Fibroblast of pulmonary artery (primary cell): ENCODE results near the gene NDUFS7.

Source experiments
- DNase-seq: peaks from one replicate; pipeline ENCODE4 v3.0.0-alpha.2; 2010; ENCODE audit warnings: low read depth
- H3K4me3 ChIP-seq: replicated peaks from 2 replicates; pipeline ENCODE4 v1.5.1; 2011; ENCODE audit warnings: low read depth, mild to moderate bottlenecking, control low read depth, low read length, moderate library complexity
- TF ChIP-seq, protein P1 (sequence below): IDR thresholded peaks from 2 replicates; pipeline ENCODE4 v1.5.1; 2011; ENCODE audit warnings: mild to moderate bottlenecking, control low read depth, low read length, inconsistent platforms; ENCODE audit errors: missing control alignments

Gene NDUFS7

DNA sequence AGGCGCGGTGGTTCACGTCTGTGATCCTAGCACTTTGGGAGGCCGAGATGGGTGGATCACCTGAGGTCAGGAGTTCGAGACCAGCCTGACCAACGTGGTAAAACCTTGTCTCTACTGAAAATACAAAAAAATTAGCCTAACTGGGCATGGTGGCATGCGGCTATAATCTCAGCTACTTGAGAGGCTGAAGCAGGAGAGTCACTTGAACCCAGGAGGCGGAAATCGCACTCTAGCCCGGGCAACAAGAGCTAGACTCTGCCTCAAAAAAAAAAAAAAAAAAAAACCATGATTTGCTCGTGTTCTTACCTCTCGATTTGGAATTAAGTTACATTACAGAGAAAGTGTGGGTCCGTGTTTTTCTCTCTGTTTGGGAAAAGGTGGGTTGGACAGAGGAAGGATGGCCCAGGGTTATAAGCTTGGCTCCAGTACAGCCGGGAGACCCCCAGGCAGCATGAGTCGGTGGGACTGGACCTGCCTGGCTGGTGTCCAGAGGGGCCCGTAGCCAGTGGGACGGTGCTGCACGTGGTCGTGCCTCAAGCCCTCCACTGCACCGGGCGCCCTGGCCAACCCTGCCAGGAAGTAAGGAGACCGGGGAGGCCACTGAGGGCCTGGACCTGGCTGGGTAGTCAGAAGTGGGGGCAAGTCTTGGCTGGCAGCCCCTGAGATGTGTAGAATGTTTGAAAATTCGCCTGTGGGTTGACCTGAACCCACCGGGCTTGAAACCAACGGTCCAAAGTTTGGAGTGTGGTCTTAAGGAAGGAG lies 58.2 kb downstream of the NDUFS7 start:
- H3K4me3 ChIP-seq, result no peak overlapping the region
- TF ChIP-seq, protein P1, sequence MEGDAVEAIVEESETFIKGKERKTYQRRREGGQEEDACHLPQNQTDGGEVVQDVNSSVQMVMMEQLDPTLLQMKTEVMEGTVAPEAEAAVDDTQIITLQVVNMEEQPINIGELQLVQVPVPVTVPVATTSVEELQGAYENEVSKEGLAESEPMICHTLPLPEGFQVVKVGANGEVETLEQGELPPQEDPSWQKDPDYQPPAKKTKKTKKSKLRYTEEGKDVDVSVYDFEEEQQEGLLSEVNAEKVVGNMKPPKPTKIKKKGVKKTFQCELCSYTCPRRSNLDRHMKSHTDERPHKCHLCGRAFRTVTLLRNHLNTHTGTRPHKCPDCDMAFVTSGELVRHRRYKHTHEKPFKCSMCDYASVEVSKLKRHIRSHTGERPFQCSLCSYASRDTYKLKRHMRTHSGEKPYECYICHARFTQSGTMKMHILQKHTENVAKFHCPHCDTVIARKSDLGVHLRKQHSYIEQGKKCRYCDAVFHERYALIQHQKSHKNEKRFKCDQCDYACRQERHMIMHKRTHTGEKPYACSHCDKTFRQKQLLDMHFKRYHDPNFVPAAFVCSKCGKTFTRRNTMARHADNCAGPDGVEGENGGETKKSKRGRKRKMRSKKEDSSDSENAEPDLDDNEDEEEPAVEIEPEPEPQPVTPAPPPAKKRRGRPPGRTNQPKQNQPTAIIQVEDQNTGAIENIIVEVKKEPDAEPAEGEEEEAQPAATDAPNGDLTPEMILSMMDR, result no peak
- DNase-seq, result no peak
